GM10847 (cell line): ENCODE results near the gene POLR3GL.
A peak's percentile ranks its signal among the peaks of the same experiment; 100 is the strongest.

ENCODE experiments used
- POLR2A ChIP-seq: IDR thresholded peaks from 2 replicates; pipeline ENCODE4 v1.6.1; 2011; ENCODE audit not compliant: insufficient read length; ENCODE audit errors: extremely low read depth

Gene POLR3GL

GRCh38 chr1:145964328-145965118 is at the start of gene POLR3GL, which contains the start of gene ANKRD34A:
Gene POLR3GL (plus strand): TSS chr1:145964690. CDS start chr1:145974866, 10,176 bp downstream.
Gene ANKRD34A (minus strand): TSS chr1:145964575. CDS start chr1:145961759, 2,816 bp downstream.
- peak; percentile 89 for TF ChIP-seq POLR2A

GRCh38 chr1:145916745-145917144 is 47.7 kb upstream of the POLR3GL start:
- no peak for TF ChIP-seq POLR2A

GRCh38 chr1:145917595-145917994 is 46.9 kb upstream of the POLR3GL start:
- TF ChIP-seq POLR2A, result no peak

GRCh38 chr1:145918144-145918991 is 46.1 kb upstream of the POLR3GL start, which contains the start of gene PEX11B:
Gene PEX11B (minus strand): TSS chr1:145918717. CDS start chr1:145918688, 29 bp downstream.
- peak; percentile 63 for TF ChIP-seq POLR2A

- no peak for TF ChIP-seq POLR2A
Measured at GRCh38 chr1:145918992-145919939, 45.2 kb upstream of the POLR3GL start.

- TF ChIP-seq POLR2A, result no peak
Measured at GRCh38 chr1:145922266-145922665, 42.2 kb upstream of the POLR3GL start.

GRCh38 chr1:145926686-145927062 is 37.8 kb upstream of the POLR3GL start:
- no peak for TF ChIP-seq POLR2A

GRCh38 chr1:145927063-145927886 is 37.2 kb upstream of the POLR3GL start, which contains the start of gene RBM8A:
Gene RBM8A (minus strand): TSS chr1:145927484. CDS start chr1:145927426, 58 bp downstream.
- peak; percentile 87 for TF ChIP-seq POLR2A

GRCh38 chr1:145927916-145928643 is 36.4 kb upstream of the POLR3GL start:
- TF ChIP-seq POLR2A, result no peak

- no peak for TF ChIP-seq POLR2A
Measured at GRCh38 chr1:145935708-145936107, 28.8 kb upstream of the POLR3GL start.

- no peak for TF ChIP-seq POLR2A
Measured at GRCh38 chr1:145936247-145936646, 28.2 kb upstream of the POLR3GL start.

GRCh38 chr1:145937436-145937835 is 27.1 kb upstream of the POLR3GL start:
- TF ChIP-seq POLR2A, result no peak

GRCh38 chr1:145942405-145942804 is 22.1 kb upstream of the POLR3GL start:
- no peak for TF ChIP-seq POLR2A
